GM12892 (cell line): Measurements from ENCODE around the gene TREX2.

Experiments used
- POLR2A ChIP-seq: IDR thresholded peaks from 2 replicates; pipeline ENCODE4 v1.6.1; 2011; ENCODE audit warnings: low read depth, low read length, control low read depth
- POLR2AphosphoS5 ChIP-seq: IDR thresholded peaks from 2 replicates; pipeline ENCODE4 v1.6.1; 2011; ENCODE audit warnings: low read depth, low read length, control low read depth
- TAF1 ChIP-seq: IDR thresholded peaks from 2 replicates; pipeline ENCODE4 v1.6.1; 2011; ENCODE audit warnings: low read depth, mild to moderate bottlenecking, control low read depth, low read length, borderline replicate concordance

GRCh38 chrX:153494061-153494460 is 48.2 kb upstream of the TREX2 start:
- TF ChIP-seq POLR2AphosphoS5 (no peak), POLR2A (no peak), TAF1 (no peak)
